ENCODE measurements around the gene RTL10.

RTL10 gene

DNA sequence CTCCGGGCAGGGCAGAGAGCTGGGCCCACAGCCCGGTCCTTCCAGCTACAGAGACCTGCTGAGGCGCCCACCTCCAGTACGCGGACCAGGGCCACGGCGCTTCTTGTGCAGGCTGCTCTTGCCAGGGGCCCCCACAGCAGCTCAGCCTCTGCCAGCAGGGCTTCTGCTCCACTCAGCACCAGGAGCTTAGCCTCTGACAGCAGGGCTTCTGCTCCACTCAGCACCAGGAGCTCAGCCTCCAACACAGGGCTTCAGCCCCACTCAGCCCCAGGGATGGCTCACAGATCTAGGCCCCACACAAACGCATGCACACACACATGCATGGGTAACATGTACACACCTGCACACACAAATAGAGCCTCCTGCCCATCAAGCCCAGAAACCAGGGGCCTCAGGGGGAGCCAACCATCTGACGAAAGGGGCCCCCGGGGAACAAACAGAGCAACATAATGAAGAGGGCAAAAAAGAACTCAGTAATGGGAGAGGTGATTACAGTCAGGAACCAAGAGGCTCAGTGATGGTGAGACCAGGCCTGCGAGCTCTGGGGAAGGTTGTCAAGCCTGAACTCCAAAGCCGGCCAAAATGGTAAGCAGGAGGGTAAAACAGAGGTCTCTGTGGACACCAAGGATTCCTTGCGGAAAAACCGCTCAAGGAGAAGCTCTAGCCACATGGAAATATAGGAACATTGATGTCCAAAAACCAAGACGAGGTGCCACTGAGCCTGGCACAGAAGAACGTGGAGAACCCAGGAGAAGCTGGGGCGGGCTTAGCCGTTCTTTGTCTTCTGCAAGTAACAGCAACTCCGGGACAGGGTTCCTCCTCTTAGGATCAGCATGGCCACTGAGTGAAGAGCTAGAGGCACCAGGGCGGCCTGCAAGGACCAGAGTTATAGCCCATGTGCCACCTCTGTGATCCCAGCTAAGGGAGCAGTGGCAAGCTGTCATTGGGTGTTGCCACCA lies 46.5 kb downstream of the RTL10 start:
- POLR2A ChIA-PET: interaction anchor here (3.0 kb wide), 1 partner anchor 47 kb away, joined by 12 read pairs; the partner anchor contains the start of genes GNB1L and RTL10
- CTCF ChIA-PET: interaction anchor here (0.6 kb wide), 1 partner anchor 18 kb away, joined by 3 read pairs; no protein-coding TSS in a partner anchor
- H3K9me3 ChIP-seq (ENCODE audit: control insufficient read depth, insufficient read depth, low read depth, low read length): no peaks in the 10 kb centered on the region
- H3K27ac ChIP-seq (ENCODE audit: extremely low read depth, low read depth, low read length): no peak overlapping the region
- no peak overlapping the region for H3K4me3 ChIP-seq (ENCODE audit: low read depth, low read length)
- H3K36me3 ChIP-seq (ENCODE audit: control insufficient read depth in 2 of 2, insufficient read depth in 1 of 2, low read length in 2 of 2): peaks cover 0 to 19% of the 10 kb centered on the region in 2 experiments; a peak in 1 of 3 replicates
- no peak for TF ChIP-seq ZNF423 (tag by site-specific recombination; IDR thresholded peaks at IDR 0.05)
- peak; percentile 64 for TF ChIP-seq ZIC2 (tag by site-specific recombination; IDR thresholded peaks at IDR 0.05)
- TF ChIP-seq, protein P1, sequence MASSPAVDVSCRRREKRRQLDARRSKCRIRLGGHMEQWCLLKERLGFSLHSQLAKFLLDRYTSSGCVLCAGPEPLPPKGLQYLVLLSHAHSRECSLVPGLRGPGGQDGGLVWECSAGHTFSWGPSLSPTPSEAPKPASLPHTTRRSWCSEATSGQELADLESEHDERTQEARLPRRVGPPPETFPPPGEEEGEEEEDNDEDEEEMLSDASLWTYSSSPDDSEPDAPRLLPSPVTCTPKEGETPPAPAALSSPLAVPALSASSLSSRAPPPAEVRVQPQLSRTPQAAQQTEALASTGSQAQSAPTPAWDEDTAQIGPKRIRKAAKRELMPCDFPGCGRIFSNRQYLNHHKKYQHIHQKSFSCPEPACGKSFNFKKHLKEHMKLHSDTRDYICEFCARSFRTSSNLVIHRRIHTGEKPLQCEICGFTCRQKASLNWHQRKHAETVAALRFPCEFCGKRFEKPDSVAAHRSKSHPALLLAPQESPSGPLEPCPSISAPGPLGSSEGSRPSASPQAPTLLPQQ (tag by site-specific recombination; IDR thresholded peaks at IDR 0.05): 0 out of 2 replicates have a peak, but pooled peaks have one; percentile 28
- peaks cover 3% of the 10 kb centered on the region for H3K4me1 ChIP-seq (ENCODE audit: control insufficient read depth, insufficient read depth, low read length)

DNA sequence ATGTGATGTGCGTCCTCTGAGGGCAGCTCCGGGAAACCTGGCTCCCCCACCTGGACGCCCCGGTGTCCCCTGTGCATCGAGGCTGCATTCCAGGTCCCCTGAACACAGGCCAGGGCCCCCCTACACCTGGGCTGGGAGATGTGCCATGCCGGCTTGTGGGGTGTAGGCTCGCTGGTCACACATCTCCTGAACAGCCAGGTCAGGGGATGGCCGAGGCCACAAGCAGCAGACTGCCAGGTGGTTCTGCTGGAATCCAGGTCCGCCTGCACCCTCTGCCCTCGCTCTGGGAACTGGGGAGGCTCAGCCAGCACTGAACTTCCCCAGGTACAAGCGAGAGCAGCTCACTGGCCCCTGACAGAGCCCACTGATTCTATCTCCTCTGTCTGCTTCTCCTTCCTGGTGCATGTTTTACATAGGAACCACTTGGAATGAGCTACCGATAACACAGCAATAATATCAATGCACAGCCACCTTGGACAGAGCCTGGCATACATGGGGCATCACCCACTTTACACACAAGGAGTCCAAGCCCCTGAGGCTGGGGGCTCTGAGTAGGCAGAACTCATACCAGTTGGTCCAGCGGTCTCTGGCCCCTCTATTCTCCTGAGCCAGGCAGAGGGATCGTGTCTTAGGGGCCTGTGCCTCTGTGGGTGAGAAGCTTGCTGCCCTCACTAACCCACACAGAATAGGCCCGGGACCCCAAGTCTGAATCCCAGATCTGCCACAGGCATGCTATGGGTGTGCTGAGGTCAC lies 47.3 kb downstream of the RTL10 start:
- TF ChIP-seq ZNF394 (tag by site-specific recombination; IDR thresholded peaks at IDR 0.05; ENCODE audit: borderline replicate concordance): no peak
- TF ChIP-seq, protein P2, sequence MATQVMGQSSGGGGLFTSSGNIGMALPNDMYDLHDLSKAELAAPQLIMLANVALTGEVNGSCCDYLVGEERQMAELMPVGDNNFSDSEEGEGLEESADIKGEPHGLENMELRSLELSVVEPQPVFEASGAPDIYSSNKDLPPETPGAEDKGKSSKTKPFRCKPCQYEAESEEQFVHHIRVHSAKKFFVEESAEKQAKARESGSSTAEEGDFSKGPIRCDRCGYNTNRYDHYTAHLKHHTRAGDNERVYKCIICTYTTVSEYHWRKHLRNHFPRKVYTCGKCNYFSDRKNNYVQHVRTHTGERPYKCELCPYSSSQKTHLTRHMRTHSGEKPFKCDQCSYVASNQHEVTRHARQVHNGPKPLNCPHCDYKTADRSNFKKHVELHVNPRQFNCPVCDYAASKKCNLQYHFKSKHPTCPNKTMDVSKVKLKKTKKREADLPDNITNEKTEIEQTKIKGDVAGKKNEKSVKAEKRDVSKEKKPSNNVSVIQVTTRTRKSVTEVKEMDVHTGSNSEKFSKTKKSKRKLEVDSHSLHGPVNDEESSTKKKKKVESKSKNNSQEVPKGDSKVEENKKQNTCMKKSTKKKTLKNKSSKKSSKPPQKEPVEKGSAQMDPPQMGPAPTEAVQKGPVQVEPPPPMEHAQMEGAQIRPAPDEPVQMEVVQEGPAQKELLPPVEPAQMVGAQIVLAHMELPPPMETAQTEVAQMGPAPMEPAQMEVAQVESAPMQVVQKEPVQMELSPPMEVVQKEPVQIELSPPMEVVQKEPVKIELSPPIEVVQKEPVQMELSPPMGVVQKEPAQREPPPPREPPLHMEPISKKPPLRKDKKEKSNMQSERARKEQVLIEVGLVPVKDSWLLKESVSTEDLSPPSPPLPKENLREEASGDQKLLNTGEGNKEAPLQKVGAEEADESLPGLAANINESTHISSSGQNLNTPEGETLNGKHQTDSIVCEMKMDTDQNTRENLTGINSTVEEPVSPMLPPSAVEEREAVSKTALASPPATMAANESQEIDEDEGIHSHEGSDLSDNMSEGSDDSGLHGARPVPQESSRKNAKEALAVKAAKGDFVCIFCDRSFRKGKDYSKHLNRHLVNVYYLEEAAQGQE (tag by site-specific recombination; IDR thresholded peaks at IDR 0.05): peak; percentile 78
- Histone ChIP-seq H3K27ac (ENCODE audit: extremely low read depth, low read depth, low read length) (no peak overlapping the region; the same call in 1 of the 2 replicates), H3K36me3 (ENCODE audit: control insufficient read depth in 2 of 2, insufficient read depth in 1 of 2, low read length in 2 of 2) (peaks cover 0 to 17% of the 10 kb centered on the region in 2 experiments; a peak in 1 of 3 replicates), H3K4me1 (ENCODE audit: control insufficient read depth, insufficient read depth, low read length) (peaks cover 3% of the 10 kb centered on the region), H3K9me3 (ENCODE audit: control insufficient read depth, insufficient read depth, low read depth, low read length) (no peaks in the 10 kb centered on the region), H3K4me3 (ENCODE audit: low read depth, low read length) (no peak overlapping the region)
- ChIA-PET POLR2A (interaction anchor here (3.0 kb wide), 1 partner anchor 48 kb away, joined by 12 read pairs; the partner anchor contains the start of genes GNB1L and RTL10), CTCF (no interaction called here)

- no peak overlapping the region; the same call in 1 of the 2 replicates for H3K27ac ChIP-seq (ENCODE audit: extremely low read depth, low read depth, low read length)
- H3K4me1 ChIP-seq (ENCODE audit: control insufficient read depth, insufficient read depth, low read length): peaks cover 3% of the 10 kb centered on the region
- TF ChIP-seq PRDM1 (tag by site-specific recombination; IDR thresholded peaks at IDR 0.05): no peak
- no peak for TF ChIP-seq ZNF169 (tag by site-specific recombination; IDR thresholded peaks at IDR 0.05)
- TF ChIP-seq ZNF426 (tag by site-specific recombination; IDR thresholded peaks at IDR 0.05): no peak
- no peak for TF ChIP-seq ZNF555 (tag by site-specific recombination; conservative IDR thresholded peaks at IDR 0.05)
- TF ChIP-seq ZIC2 (tag by site-specific recombination; IDR thresholded peaks at IDR 0.05): peak; percentile 10; the same call in 1 of the 2 replicates
- no peak for TF ChIP-seq ZNF645 (tag by site-specific recombination; IDR thresholded peaks at IDR 0.05)
- no peak for TF ChIP-seq ZBTB7A (tag by site-specific recombination; IDR thresholded peaks at IDR 0.05; ENCODE audit: low read depth)
- no peak for TF ChIP-seq ZNF701 (tag by site-specific recombination; IDR thresholded peaks at IDR 0.05)
- TF ChIP-seq HOXC10 (CRISPR knock-in tag; IDR thresholded peaks at IDR 0.05): 0 out of 2 replicates have a peak, but pooled peaks have one; percentile 70
- TF ChIP-seq, protein P3, sequence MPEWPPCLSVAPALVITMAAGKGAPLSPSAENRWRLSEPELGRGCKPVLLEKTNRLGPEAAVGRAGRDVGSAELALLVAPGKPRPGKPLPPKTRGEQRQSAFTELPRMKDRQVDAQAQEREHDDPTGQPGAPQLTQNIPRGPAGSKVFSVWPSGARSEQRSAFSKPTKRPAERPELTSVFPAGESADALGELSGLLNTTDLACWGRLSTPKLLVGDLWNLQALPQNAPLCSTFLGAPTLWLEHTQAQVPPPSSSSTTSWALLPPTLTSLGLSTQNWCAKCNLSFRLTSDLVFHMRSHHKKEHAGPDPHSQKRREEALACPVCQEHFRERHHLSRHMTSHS (tag by site-specific recombination; IDR thresholded peaks at IDR 0.05): no peak
- TF ChIP-seq ATF2 (tag by site-specific recombination; IDR thresholded peaks at IDR 0.05; ENCODE audit: low read depth): no peak
- no peak for TF ChIP-seq ZNF473 (tag by site-specific recombination; IDR thresholded peaks at IDR 0.05)
Observed at GRCh38 chr22:19806213-19807160, 48.2 kb downstream of the RTL10 start.

More at GRCh38 chr22:19806213-19807160, 48.2 kb downstream of the RTL10 start:
- H3K4me3 ChIP-seq (ENCODE audit: low read depth, low read length): no peak overlapping the region
- peaks cover 0 to 17% of the 10 kb centered on the region in 2 experiments; a peak in 1 of 3 replicates for H3K36me3 ChIP-seq (ENCODE audit: control insufficient read depth in 2 of 2, insufficient read depth in 1 of 2, low read length in 2 of 2)
- POLR2A ChIA-PET: interaction anchor here (3.0 kb wide), 1 partner anchor 48 kb away, joined by 12 read pairs; the partner anchor contains the start of genes GNB1L and RTL10
- CTCF ChIA-PET: interaction anchor here (0.6 to 1.5 kb wide), 4 partner anchors 12 to 76 kb away, joined by 3 to 8 read pairs (median 4); no protein-coding TSS in a partner anchor
- H3K9me3 ChIP-seq (ENCODE audit: control insufficient read depth, insufficient read depth, low read depth, low read length): no peaks in the 10 kb centered on the region
